HEK293T (cell line): ENCODE measurements around the gene STX10.

Experiments used
- CTCF ChIA-PET: fragments of 350-600 bp; formaldehyde crosslinking; extraction: SDS; loops from one replicate; lab custom pipeline; 2021; ENCODE audit warnings: antibody characterized with exemption, inconsistent platforms; lab: Yijun Ruan, JAX
- POLR2A ChIA-PET: fragments of 350-600 bp; formaldehyde crosslinking; extraction: SDS; loops from one replicate; lab custom pipeline; 2020; ENCODE audit warnings: antibody characterized with exemption, inconsistent platforms; lab: Yijun Ruan, JAX
- DNase-seq: peaks from one replicate; pipeline ENCODE4 v3.0.0; 2012; ENCODE audit warnings: mixed read lengths; ENCODE audit errors: extremely low spot score
- ARNT ChIP-seq: fragments of 450-650 bp; IDR thresholded peaks from 2 replicates; pipeline ENCODE4 v1.6.1; 2017; ENCODE audit warnings: mild to moderate bottlenecking
- BHLHE40 ChIP-seq: fragments of 450-650 bp; IDR thresholded peaks from 2 replicates; pipeline ENCODE4 v1.6.1; 2016; ENCODE audit warnings: mild to moderate bottlenecking, moderate library complexity, borderline replicate concordance
- CTBP1 ChIP-seq: fragments of 450-650 bp; IDR thresholded peaks from 2 replicates; pipeline ENCODE4 v1.6.1; 2016; ENCODE audit warnings: borderline replicate concordance
- ELF4 ChIP-seq: fragments of 450-650 bp; IDR thresholded peaks from 2 replicates; pipeline ENCODE4 v1.6.1; 2017; ENCODE audit warnings: antibody characterized with exemption
- FOXA1 ChIP-seq: fragments of 450-650 bp; IDR thresholded peaks from 2 replicates; pipeline ENCODE4 v1.6.1; 2016; ENCODE audit warnings: mild to moderate bottlenecking
- FOXK2 ChIP-seq: fragments of 450-650 bp; IDR thresholded peaks from 2 replicates; pipeline ENCODE4 v1.6.1; 2016; ENCODE audit warnings: mild to moderate bottlenecking
- FOXM1 ChIP-seq: fragments of 450-650 bp; IDR thresholded peaks from 2 replicates; pipeline ENCODE4 v1.6.1; 2017; ENCODE audit warnings: mild to moderate bottlenecking, borderline replicate concordance
- HDGF ChIP-seq: fragments of 450-650 bp; IDR thresholded peaks from 2 replicates; pipeline ENCODE4 v1.6.1; 2017; ENCODE audit warnings: antibody characterized with exemption, borderline replicate concordance
- L3MBTL2 ChIP-seq: fragments of 450-650 bp; conservative IDR thresholded peaks from 2 replicates; pipeline ENCODE4 v1.6.1; 2016; ENCODE audit warnings: mild to moderate bottlenecking
- LEF1 ChIP-seq: fragments of 450-650 bp; IDR thresholded peaks from 2 replicates; pipeline ENCODE4 v1.6.1; 2017; ENCODE audit warnings: mild to moderate bottlenecking, borderline replicate concordance
- NFRKB ChIP-seq: fragments of 450-650 bp; IDR thresholded peaks from 2 replicates; pipeline ENCODE4 v1.6.1; 2016; ENCODE audit warnings: mild to moderate bottlenecking, moderate library complexity
- SP1 ChIP-seq: fragments of 450-650 bp; IDR thresholded peaks from 2 replicates; pipeline ENCODE4 v1.6.1; 2017
- SUZ12 ChIP-seq: fragments of 450-650 bp; IDR thresholded peaks from 2 replicates; pipeline ENCODE4 v1.6.1; 2016; ENCODE audit warnings: mild to moderate bottlenecking
- TARDBP ChIP-seq: fragments of 450-650 bp; IDR thresholded peaks from 2 replicates; pipeline ENCODE4 v1.6.1; 2016
- ZNF384 ChIP-seq: fragments of 450-650 bp; IDR thresholded peaks from 2 replicates; pipeline ENCODE4 v1.6.1; 2016
- TF ChIP-seq, protein P1 (sequence below): fragments of 450-650 bp; IDR thresholded peaks from 2 replicates; pipeline ENCODE4 v1.6.1; 2016

Gene STX10

DNA sequence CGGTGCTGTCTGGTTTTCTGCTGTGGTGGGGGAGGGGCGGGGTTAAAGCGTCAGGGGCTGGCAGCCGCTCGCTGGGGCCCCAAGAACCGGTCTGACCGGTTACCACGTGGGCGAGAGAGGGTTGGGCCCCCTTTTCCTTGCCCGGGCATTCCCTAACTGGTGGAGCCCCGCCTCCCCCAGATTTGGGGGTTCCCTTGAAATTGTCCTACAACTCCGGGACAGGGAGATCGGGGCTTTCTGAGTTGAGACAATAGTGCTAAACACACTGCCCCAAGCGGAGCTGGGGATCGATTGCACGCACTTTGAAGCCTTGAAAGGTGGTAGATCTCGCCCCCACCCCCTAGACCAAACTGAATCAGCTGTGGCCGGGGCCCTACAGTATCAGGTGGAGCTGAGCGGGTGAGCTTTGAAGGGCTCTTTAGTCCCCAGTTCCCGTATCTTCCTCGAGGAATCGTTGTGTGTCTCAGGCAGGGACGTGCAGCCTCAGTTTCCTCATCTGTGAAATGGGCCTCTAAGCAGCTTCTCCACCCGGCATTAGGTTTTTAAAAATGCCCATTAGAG lies 4.8 kb upstream of the STX10 start:
- POLR2A ChIA-PET, result interaction anchor here (0.6 to 2.0 kb wide), 6 partner anchors 8 to 40 kb away, joined by 3 to 14 read pairs (median 4); partner anchors contain the start of gene NACC1
- TF ChIP-seq L3MBTL2 (no peak), CTBP1 (no peak), SP1 (no peak), LEF1 (no peak), SUZ12 (no peak), FOXM1 (no peak), ZNF384 (no peak), FOXK2 (no peak)
- TF ChIP-seq, protein P1, sequence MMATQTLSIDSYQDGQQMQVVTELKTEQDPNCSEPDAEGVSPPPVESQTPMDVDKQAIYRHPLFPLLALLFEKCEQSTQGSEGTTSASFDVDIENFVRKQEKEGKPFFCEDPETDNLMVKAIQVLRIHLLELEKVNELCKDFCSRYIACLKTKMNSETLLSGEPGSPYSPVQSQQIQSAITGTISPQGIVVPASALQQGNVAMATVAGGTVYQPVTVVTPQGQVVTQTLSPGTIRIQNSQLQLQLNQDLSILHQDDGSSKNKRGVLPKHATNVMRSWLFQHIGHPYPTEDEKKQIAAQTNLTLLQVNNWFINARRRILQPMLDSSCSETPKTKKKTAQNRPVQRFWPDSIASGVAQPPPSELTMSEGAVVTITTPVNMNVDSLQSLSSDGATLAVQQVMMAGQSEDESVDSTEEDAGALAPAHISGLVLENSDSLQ, result no peak
- no peak for DNase-seq
- CTCF ChIA-PET, result interaction anchor here (1.0 kb wide), 1 partner anchor 86 kb away, joined by 3 read pairs; no protein-coding TSS in a partner anchor

DNA sequence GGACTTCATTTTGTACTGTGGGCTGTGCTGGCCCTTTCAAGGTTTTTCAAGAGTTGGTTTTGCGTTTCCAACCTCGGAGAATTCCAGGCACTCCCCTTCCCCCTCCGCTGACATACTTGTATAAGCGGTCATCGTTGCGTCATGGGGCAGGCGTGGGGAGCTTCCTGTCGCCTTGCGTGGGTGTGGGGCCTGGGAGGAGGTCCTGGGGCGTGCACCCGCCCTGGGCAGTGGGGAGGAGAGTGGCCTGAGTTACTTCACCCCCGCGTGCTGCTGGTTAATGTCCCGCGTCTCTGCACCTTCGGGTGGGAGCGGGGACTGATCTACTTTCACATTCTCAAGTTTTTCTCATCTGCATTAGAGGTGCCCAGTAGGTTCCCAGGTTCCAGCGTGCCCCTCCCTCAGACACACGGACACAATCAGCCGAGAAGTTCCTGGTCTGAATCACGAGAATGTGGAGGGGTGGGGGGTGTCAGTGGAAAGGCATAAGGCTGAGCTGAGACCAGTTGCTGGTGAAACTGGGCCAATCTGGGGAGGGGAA lies 4.1 kb upstream of the STX10 start:
- CTCF ChIA-PET, result interaction anchor here (0.5 to 1.0 kb wide), 2 partner anchors 87 to 141 kb away, joined by 3 read pairs; no protein-coding TSS in a partner anchor
- TF ChIP-seq, protein P1, result no peak
- TF ChIP-seq L3MBTL2, result no peak
- TF ChIP-seq FOXM1, result no peak
- TF ChIP-seq ZNF384, result no peak
- no peak for TF ChIP-seq BHLHE40
- no peak for TF ChIP-seq CTBP1
- TF ChIP-seq NFRKB, result no peak
- TF ChIP-seq SP1, result no peak
- no peak for TF ChIP-seq FOXA1
- no peak for TF ChIP-seq FOXK2
- TF ChIP-seq ARNT, result no peak
- TF ChIP-seq HDGF, result no peak
- TF ChIP-seq SUZ12, result no peak
- TF ChIP-seq ELF4, result no peak
- no peak for TF ChIP-seq LEF1
- TF ChIP-seq TARDBP, result no peak
- no peak for DNase-seq
- POLR2A ChIA-PET, result interaction anchor here (1.0 to 2.0 kb wide), 5 partner anchors 9 to 41 kb away, joined by 4 to 14 read pairs (median 5); no protein-coding TSS in a partner anchor

DNA sequence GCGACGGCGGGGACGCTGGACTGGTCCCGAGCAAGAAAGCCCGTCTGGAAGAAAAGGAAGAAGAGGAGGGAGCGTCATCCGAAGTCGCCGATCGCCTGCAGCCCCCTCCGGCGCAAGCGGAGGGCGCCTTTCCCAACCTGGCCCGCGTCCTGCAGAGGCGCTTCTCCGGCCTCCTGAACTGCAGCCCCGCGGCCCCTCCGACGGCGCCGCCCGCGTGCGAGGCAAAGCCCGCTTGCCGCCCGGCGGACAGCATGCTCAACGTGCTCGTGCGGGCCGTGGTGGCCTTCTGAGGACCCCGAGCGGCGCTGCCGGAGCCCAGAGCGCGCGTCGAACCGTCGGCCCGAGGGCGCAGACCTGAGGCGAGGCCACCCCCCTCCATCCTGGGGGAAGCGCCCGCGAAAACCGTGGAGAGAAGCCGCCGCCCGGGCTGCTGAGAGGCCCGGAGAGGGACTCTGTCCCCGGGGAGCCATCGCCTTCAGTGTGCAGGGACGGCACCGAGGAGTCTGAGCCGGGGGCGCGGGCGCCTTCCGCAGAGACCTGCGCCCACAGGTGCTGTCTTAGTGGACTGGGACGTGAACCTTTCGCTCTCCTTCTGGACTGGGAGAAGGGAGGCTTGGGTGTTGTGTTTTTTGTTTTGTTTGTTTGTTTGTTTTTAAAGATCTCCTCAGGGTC lies 3.5 kb upstream of the STX10 start:
- POLR2A ChIA-PET, result interaction anchor here (1.0 to 2.2 kb wide), 16 partner anchors 9 to 348 kb away, joined by 3 to 66 read pairs (median 9); partner anchors contain the start of genes NACC1 and RNASEH2A
- no peak for DNase-seq
- no peak for TF ChIP-seq ELF4
- 0 out of 2 replicates have a peak, but pooled peaks have one; percentile 30 for TF ChIP-seq LEF1
- TF ChIP-seq TARDBP, result no peak
- CTCF ChIA-PET, result interaction anchor here (0.5 kb wide), 1 partner anchor 140 kb away, joined by 3 read pairs; no protein-coding TSS in a partner anchor

DNA sequence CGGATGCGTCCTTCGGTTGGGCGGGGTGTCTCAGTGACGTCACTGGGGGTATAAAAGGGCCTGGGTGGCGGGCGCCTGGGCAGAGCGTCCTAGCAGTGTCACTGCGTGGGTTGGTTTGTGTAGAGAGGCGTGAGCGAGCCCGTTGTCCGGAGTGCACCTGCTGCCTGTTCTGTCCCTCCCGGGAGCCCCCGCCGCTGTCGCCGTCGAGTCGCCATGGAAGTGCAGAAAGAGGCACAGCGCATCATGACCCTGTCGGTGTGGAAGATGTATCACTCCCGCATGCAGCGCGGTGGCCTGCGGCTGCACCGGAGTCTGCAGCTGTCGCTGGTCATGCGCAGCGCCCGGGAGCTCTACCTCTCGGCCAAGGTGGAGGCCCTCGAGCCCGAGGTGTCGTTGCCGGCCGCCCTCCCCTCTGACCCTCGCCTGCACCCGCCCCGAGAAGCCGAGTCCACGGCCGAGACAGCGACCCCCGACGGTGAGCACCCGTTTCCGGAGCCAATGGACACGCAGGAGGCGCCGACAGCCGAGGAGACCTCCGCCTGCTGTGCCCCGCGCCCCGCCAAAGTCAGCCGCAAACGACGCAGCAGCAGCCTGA lies 2.9 kb upstream of the STX10 start:
- ChIA-PET CTCF (interaction anchor here (0.9 kb wide), 2 partner anchors 8 to 187 kb away, joined by 3 to 4 read pairs; no protein-coding TSS in a partner anchor), POLR2A (interaction anchor here (0.6 to 2.2 kb wide), 33 partner anchors 10 to 611 kb away, joined by 3 to 66 read pairs (median 4); partner anchors contain the start of genes MRI1, NACC1, RNASEH2A and RTBDN)
- peak; percentile 87 for DNase-seq
- TF ChIP-seq CTBP1, result peak; percentile 62; the same call in 1 of the 2 replicates
- TF ChIP-seq ELF4, result peak; percentile 96
- no peak for TF ChIP-seq FOXA1
- TF ChIP-seq LEF1, result no peak; the same call in 1 of the 2 replicates
- TF ChIP-seq, protein P1, result peak; percentile 65
- TF ChIP-seq HDGF, result peak; percentile 27; the same call in 1 of the 2 replicates
- TF ChIP-seq FOXK2, result no peak
- no peak; the same call in 1 of the 2 replicates for TF ChIP-seq L3MBTL2
- no peak for TF ChIP-seq FOXM1
- TF ChIP-seq BHLHE40, result no peak
- no peak for TF ChIP-seq NFRKB
- TF ChIP-seq TARDBP, result no peak
- no peak for TF ChIP-seq ARNT
- TF ChIP-seq ZNF384, result no peak
- no peak for TF ChIP-seq SP1
- TF ChIP-seq SUZ12, result no peak

DNA sequence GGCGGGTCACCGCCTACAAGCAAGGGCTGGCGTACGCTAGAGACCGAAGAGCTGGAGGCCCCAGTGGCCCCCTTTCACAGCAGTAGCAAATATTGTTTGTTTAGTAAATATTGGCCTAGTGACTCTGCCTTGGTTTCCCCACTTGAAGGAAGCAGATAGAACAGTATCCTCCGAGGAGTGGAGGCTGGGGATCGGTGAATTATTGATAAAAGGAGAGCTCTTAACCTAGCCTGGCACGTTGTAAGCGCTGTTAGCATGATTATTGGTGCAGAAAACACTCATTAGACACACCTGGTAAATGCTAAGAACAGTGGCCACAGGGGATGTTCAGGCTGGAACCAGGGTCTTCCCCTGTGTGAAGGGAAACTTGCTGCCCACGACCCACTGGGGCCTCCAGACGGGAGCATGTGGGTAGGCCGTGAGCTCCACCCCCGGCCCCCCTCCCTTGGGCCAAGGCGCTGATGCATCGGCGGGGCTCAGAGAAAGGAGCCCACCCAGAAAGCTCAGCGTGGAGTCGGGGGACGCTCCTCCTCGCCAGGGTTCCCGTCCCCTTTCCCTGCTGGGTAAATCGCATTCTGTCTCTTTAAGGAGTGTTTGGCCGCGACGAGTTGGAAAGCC lies 2.3 kb upstream of the STX10 start:
- DNase-seq, result no peak
- ChIA-PET CTCF (interaction anchor here (0.9 kb wide), 2 partner anchors 9 to 187 kb away, joined by 3 to 4 read pairs; no protein-coding TSS in a partner anchor), POLR2A (interaction anchor here (0.6 to 2.2 kb wide), 37 partner anchors 10 to 612 kb away, joined by 3 to 66 read pairs (median 4); partner anchors contain the start of genes MRI1, NACC1, RNASEH2A and RTBDN)
- TF ChIP-seq, protein P1, result no peak
- no peak for TF ChIP-seq LEF1
- no peak for TF ChIP-seq ZNF384
- TF ChIP-seq ARNT, result no peak
- TF ChIP-seq SP1, result no peak
- no peak for TF ChIP-seq FOXA1
- no peak for TF ChIP-seq ELF4
- TF ChIP-seq NFRKB, result no peak
